Thyroid gland (tissue), 4 donors: ENCODE measurements around the gene GLT8D1. TPM values are rescaled to one million over a fixed set of nuclear protein-coding genes. Genes with fewer than 3 reads are reported as not detected.

Experiments
- DNase-seq, 2 donors: peaks; one replicate each; pipeline ENCODE4 v3.0.0-alpha.2; 2019
- H3K27ac ChIP-seq, 3 donors: fragments of 200-600 bp; sonication (generic); 1 replicate in 2 of 3; 2 replicates in 1 of 3; pipeline ENCODE4 v1.5.1; 2016 to 2019; ENCODE audit warnings: mild to moderate bottlenecking in 1 of 3, moderate library complexity in 1 of 3
- H3K27me3 ChIP-seq: fragments of 200-600 bp; sonication (generic); one replicate; pipeline ENCODE4 v1.5.1; 2019
- H3K36me3 ChIP-seq, 2 donors: fragments of 200-600 bp; sonication (generic); one replicate each; pipeline ENCODE4 v1.5.1; 2016 to 2019
- H3K4me1 ChIP-seq, 2 donors: fragments of 200-600 bp; sonication (generic); one replicate each; pipeline ENCODE4 v1.5.1; 2017 to 2019
- H3K4me3 ChIP-seq, 3 donors: fragments of 200-600 bp; sonication (generic); replicated peaks in 1 of 3; 1 replicate in 2 of 3; 2 replicates in 1 of 3; pipeline ENCODE4 v1.5.1; 2016; ENCODE audit warnings: mild to moderate bottlenecking in 1 of 3
- H3K9me3 ChIP-seq: fragments of 200-600 bp; sonication (generic); one replicate; pipeline ENCODE4 v1.5.1; 2017
- CTCF ChIP-seq, 6 experiments: fragments of 200-600 bp in 3 of 6; fragments of 450-650 bp in 3 of 6; sonication (generic) in 3 of 6; IDR thresholded peaks; one replicate each; pipeline ENCODE4 v1.5.1; 2016 to 2019; ENCODE audit warnings: antibody characterized with exemption in 6 of 6, mild to moderate bottlenecking in 2 of 6, inconsistent platforms in 1 of 6, moderate library complexity in 1 of 6
- POLR2A ChIP-seq, 2 donors: fragments of 450-650 bp; IDR thresholded peaks; one replicate each; pipeline ENCODE4 v1.6.1; 2017; ENCODE audit warnings: antibody characterized with exemption in 2 of 2, mild to moderate bottlenecking in 2 of 2, moderate library complexity in 1 of 2
- WGBS, 2 donors: methylation state at CpG; one replicate each; pipeline ENCODE4 v1.1.5; 2017; 5-methylcytosine and 5-hydroxymethylcytosine counted together
- intact Hi-C: fragments of 100-400 bp; cut with DNase I; formaldehyde crosslinking; loops from one replicate; pipeline ENCODE4 v1.15.1; 2023
- total RNA-seq, 4 donors: library from RNA; depleted of rRNA; stranded (reverse); fragments of >200 nt; gene quantifications; one replicate each; pipeline ENCODE4 v1.2.3, GENCODE V29; 2016

Gene GLT8D1
- total RNA-seq, 4 donors from 2014 or later, result 97.8 to 145 (median 107) TPM

GRCh38 chr3:52704611-52705437 is 767 bp downstream of the GLT8D1 start:
- Histone ChIP-seq H3K4me3 (peak overlapping the region; percentile 63 to 97 (median 88)), H3K9me3 (no peaks in the 10 kb centered on the region), H3K27me3 (no peaks in the 10 kb centered on the region), H3K36me3 (peaks cover 0 to 4% of the 10 kb centered on the region in 2 donors), H3K27ac (peak overlapping the region; percentile 80 to 90 (median 81)), H3K4me1 (peaks cover 16 to 37% of the 10 kb centered on the region in 2 donors)
- WGBS, 2 donors, result 2 to 3% methylated on average over 17 to 18 of the region's 22 CpGs
- TF ChIP-seq POLR2A (IDR thresholded peaks at IDR 0.05), result peak in 1 of 2 donors; percentile 0
- no peak for TF ChIP-seq CTCF (IDR thresholded peaks at IDR 0.05)
- intact Hi-C loops, result no loop called here
- peak; percentile 32 to 53 for DNase-seq

- H3K27ac ChIP-seq, result peak overlapping the region; percentile 63 to 90 (median 72)
- H3K27me3 ChIP-seq, result no peaks in the 10 kb centered on the region
- H3K36me3 ChIP-seq, result peaks cover under 1 to 9% of the 10 kb centered on the region in 2 donors
- TF ChIP-seq POLR2A (IDR thresholded peaks at IDR 0.05) (no peak), CTCF (IDR thresholded peaks at IDR 0.05) (no peak)
- H3K4me3 ChIP-seq, result no peak overlapping the region
- intact Hi-C loops, result no loop called here
- no peaks in the 10 kb centered on the region for H3K9me3 ChIP-seq
- H3K4me1 ChIP-seq, result peaks cover 16 to 37% of the 10 kb centered on the region in 2 donors
- DNase-seq, result no peak
- WGBS, 2 donors, result 54 to 58% methylated on average over 7 of the region's 7 CpGs
Measured at GRCh38 chr3:52703341-52703740, 2.2 kb downstream of the GLT8D1 start.

GRCh38 chr3:52697632-52697965 is 8.0 kb downstream of the GLT8D1 start:
- no peak for DNase-seq
- Histone ChIP-seq H3K4me3 (no peak overlapping the region), H3K36me3 (peaks cover 49 to 50% of the 10 kb centered on the region in 2 donors), H3K9me3 (no peaks in the 10 kb centered on the region), H3K4me1 (peaks cover 0 to 7% of the 10 kb centered on the region in 2 donors), H3K27me3 (no peaks in the 10 kb centered on the region), H3K27ac (no peak overlapping the region)
- WGBS, 2 donors, result 97% methylated on average over 4 of the region's 4 CpGs
- TF ChIP-seq POLR2A (IDR thresholded peaks at IDR 0.05) (no peak), CTCF (IDR thresholded peaks at IDR 0.05) (no peak)
- intact Hi-C loops, result no loop called here

- no peak for TF ChIP-seq CTCF (IDR thresholded peaks at IDR 0.05)
- no peak for TF ChIP-seq POLR2A (IDR thresholded peaks at IDR 0.05)
- H3K36me3 ChIP-seq, result peaks cover 54% of the 10 kb centered on the region in 2 donors
- peaks cover 0 to 2% of the 10 kb centered on the region in 2 donors for H3K4me1 ChIP-seq
- no peaks in the 10 kb centered on the region for H3K9me3 ChIP-seq
- H3K27ac ChIP-seq, result no peak overlapping the region
- no peak for DNase-seq
- H3K4me3 ChIP-seq, result no peak overlapping the region
- intact Hi-C loops, result no loop called here
- H3K27me3 ChIP-seq, result no peaks in the 10 kb centered on the region
- WGBS, 2 donors, result 83 to 89% methylated on average over 2 of the region's 2 CpGs
Measured at GRCh38 chr3:52696830-52697631, 8.6 kb downstream of the GLT8D1 start.
